HepG2 (cell line): ENCODE results near the gene VWA3B. TPM values are rescaled to one million over a fixed set of nuclear protein-coding genes. Genes with fewer than 3 reads are reported as not detected.

Experiments
- ATAC-seq: fragments of 200-7000 bp; cut with Tn5 transposase; 3 replicates; pipeline ENCODE4 v1.9.1; 2020; ENCODE audit warnings: mild to moderate bottlenecking, moderate library complexity
- BruUV-seq: library from RNA; stranded (reverse); fragments of 400-500 nt; replicated peaks from 2 replicates; lab custom pipeline; 2021; lab: Mats Ljungman, UMichigan
- CTCF ChIA-PET: fragments of 300-600 bp; formaldehyde crosslinking; extraction: SDS; loops from one replicate; lab custom pipeline; 2021; ENCODE audit warnings: low total read pairs, inconsistent platforms, low intra/inter-chr PET ratio; lab: Yijun Ruan, JAX
- POLR2A ChIA-PET: fragments of 350-600 bp; sonication (Branson Sonifier 250); formaldehyde crosslinking; loops from one replicate; lab custom pipeline; 2020; ENCODE audit warnings: antibody characterized with exemption, inconsistent platforms; lab: Yijun Ruan, JAX
- DNase-seq: peaks from one replicate; pipeline ENCODE4 v3.0.0-alpha.2; 2015; ENCODE audit warnings: low spot score
- FAIRE-seq: peaks from 3 replicates; lab custom pipeline; 2011; peaks lifted over from hg19 to GRCh38; lab: Jason Lieb, UNC
- H2AFZ ChIP-seq: one replicate; pipeline ENCODE4 v1.6.1; 2011; ENCODE audit warnings: low read length, inconsistent platforms
- H3K27ac ChIP-seq: fragments of 300-600 bp; 3 replicates; pipeline ENCODE4 v1.8.0; 2011; ENCODE audit warnings: mixed run types, mild to moderate bottlenecking, mixed read lengths, low read length, inconsistent platforms; ENCODE audit not compliant: insufficient read depth; ENCODE audit errors: extremely low read length
- H3K27me3 ChIP-seq, 2 experiments: fragments of 200-600 bp in 1 of 2; 2 replicates in 1 of 2; 3 replicates in 1 of 2; pipeline versions ENCODE4 v1.6.0 to v1.8.0; 2011; ENCODE audit warnings: low read length in 2 of 2, mild to moderate bottlenecking in 2 of 2, moderate library complexity in 2 of 2, inconsistent platforms in 1 of 2; ENCODE audit not compliant: insufficient read depth in 2 of 2, control insufficient read depth in 1 of 2
- H3K36me3 ChIP-seq, 2 experiments: fragments of 200-600 bp in 1 of 2; replicated peaks in 1 of 2; 2 replicates in 1 of 2; 3 replicates in 1 of 2; pipeline versions ENCODE4 v1.5.1 to v1.8.0; 2011; ENCODE audit warnings: low read length in 2 of 2, inconsistent platforms in 1 of 2; ENCODE audit not compliant: insufficient read depth in 2 of 2, control insufficient read depth in 1 of 2
- H3K4me1 ChIP-seq: 2 replicates; pipeline ENCODE4 v1.5.1; 2012; ENCODE audit warnings: low read length, inconsistent platforms; ENCODE audit not compliant: insufficient read depth
- H3K4me2 ChIP-seq: 2 replicates; pipeline ENCODE4 v1.6.0; 2011; ENCODE audit warnings: low read depth, low read length, inconsistent platforms
- H3K4me3 ChIP-seq, 3 experiments: fragments of 200-600 bp in 1 of 3; sonication (generic), shearing (Covaris generic) in 1 of 3; replicated peaks in 1 of 3; 2 replicates each; pipeline ENCODE4 v1.5.1; 2011 to 2016; ENCODE audit warnings: low read length in 3 of 3, inconsistent platforms in 2 of 3, low read depth in 2 of 3, mild to moderate bottlenecking in 2 of 3, control low read depth in 1 of 3, mixed read lengths in 1 of 3; ENCODE audit not compliant: insufficient read depth in 1 of 3
- H3K79me2 ChIP-seq: one replicate; pipeline ENCODE4 v1.6.1; 2011; ENCODE audit warnings: low read length, inconsistent platforms; ENCODE audit not compliant: insufficient read depth
- H3K9ac ChIP-seq: 2 replicates; pipeline ENCODE4 v1.6.0; 2011; ENCODE audit warnings: mild to moderate bottlenecking, low read depth, low read length, inconsistent platforms; ENCODE audit not compliant: insufficient read depth
- H3K9me3 ChIP-seq: 2 replicates; pipeline ENCODE4 v1.5.1; 2012; ENCODE audit warnings: mild to moderate bottlenecking, low read length
- H4K20me1 ChIP-seq: 2 replicates; pipeline ENCODE4 v1.6.0; 2011; ENCODE audit warnings: inconsistent platforms, mild to moderate bottlenecking, low read length, moderate library complexity; ENCODE audit not compliant: insufficient read depth
- CTCF ChIP-seq: sonication (generic); formaldehyde crosslinking; IDR thresholded peaks from 2 replicates; pipeline ENCODE4 v1.5.0; 2020; ENCODE audit warnings: mild to moderate bottlenecking, missing genetic modification reagents, moderate library complexity
- KDM5B ChIP-seq: sonication (generic); formaldehyde crosslinking; IDR thresholded peaks from 2 replicates; pipeline ENCODE4 v1.4.0; 2020; ENCODE audit warnings: missing genetic modification reagents, mild to moderate bottlenecking, borderline replicate concordance
- NR1H2 ChIP-seq: sonication (generic); formaldehyde crosslinking; IDR thresholded peaks from 2 replicates; pipeline ENCODE4 v1.8.1; 2022; ENCODE audit warnings: low read depth, missing genetic modification reagents, borderline replicate concordance
- RERE ChIP-seq: IDR thresholded peaks from 2 replicates; pipeline ENCODE4 v1.6.1; 2016; ENCODE audit warnings: low read depth, missing genetic modification reagents, missing compliant biosample characterization
- SRSF9 ChIP-seq: fragments of 200-400 bp; formaldehyde crosslinking; IDR thresholded peaks from 2 replicates; pipeline ENCODE4 v1.6.1; 2018; ENCODE audit warnings: borderline replicate concordance, mild to moderate bottlenecking, low read depth, low read length; ENCODE audit not compliant: insufficient read depth, poor library complexity, severe bottlenecking
- ZNF280D ChIP-seq: sonication (generic); formaldehyde crosslinking; IDR thresholded peaks from 2 replicates; pipeline ENCODE4 v1.5.1; 2020; ENCODE audit warnings: mild to moderate bottlenecking, missing genetic modification reagents
- ZNF33A ChIP-seq: sonication (generic); formaldehyde crosslinking; IDR thresholded peaks from 2 replicates; pipeline ENCODE4 v1.5.1; 2020; ENCODE audit warnings: missing genetic modification reagents, mild to moderate bottlenecking, moderate library complexity, borderline replicate concordance
- ZNF451 ChIP-seq: sonication (generic); formaldehyde crosslinking; IDR thresholded peaks from 2 replicates; pipeline ENCODE4 v1.5.0; 2020; ENCODE audit warnings: mild to moderate bottlenecking, missing genetic modification reagents
- ZNF484 ChIP-seq: sonication (generic); formaldehyde crosslinking; IDR thresholded peaks from 2 replicates; pipeline ENCODE4 v1.5.1; 2020; ENCODE audit warnings: mild to moderate bottlenecking, low read depth, missing genetic modification reagents, borderline replicate concordance
- ZNF678 ChIP-seq: sonication (generic); formaldehyde crosslinking; IDR thresholded peaks from 2 replicates; pipeline ENCODE4 v1.4.0; 2020; ENCODE audit warnings: mild to moderate bottlenecking, missing genetic modification reagents
- WGBS: methylation state at CpG from one replicate; pipeline ENCODE4 v1.1.6; 2017; ENCODE audit warnings: low lambda C conversion rate; 5-methylcytosine and 5-hydroxymethylcytosine counted together
- in situ Hi-C: cut with HindIII; loops from 2 replicates; pipeline ENCODE4 v1.10.0; 2017; ENCODE audit warnings: low pct_unique_long_range_greater_than_20kb; ENCODE audit not compliant: extremely low pct_ligation_motif_present
- intact Hi-C: fragments of 100-400 bp; cut with micrococcal nuclease; formaldehyde crosslinking; loops from one replicate; pipeline ENCODE4 v1.10.0; 2022; ENCODE audit not compliant: unreplicated experiment
- polyA plus RNA-seq, 8 experiments: library from polyadenylated mRNA; depleted of rRNA in 3 of 8; stranded (reverse) in 7 of 8; unstranded in 1 of 8; fragments of >200 nt; fragmentation: Illumina TruSeq in 4 of 8; extraction: Trizol in 4 of 8; gene quantifications; 2 replicates each; pipeline versions ENCODE4 v1.2.1 to v1.2.3, GENCODE V29; 2011 to 2016; ENCODE audit warnings: low read depth in 4 of 8, missing spikeins in 1 of 8, mixed read lengths in 1 of 8; ENCODE audit not compliant: insufficient read depth in 1 of 8
- total RNA-seq, 5 experiments: library from RNA; depleted of rRNA; stranded (reverse); fragments of >200 nt; fragmentation: Illumina TruSeq; extraction: Trizol; gene quantifications; 2 replicates each; pipeline ENCODE4 v1.2.3, GENCODE V29; 2016; ENCODE audit warnings: low read depth in 1 of 5

The VWA3B gene
- total and polyA plus RNA-seq, 2 of the 13 experiments (the other 11 are each of a cell fraction or from before 2014, with no cell fraction given), result not detected

GRCh38 chr2:98167916-98168315 lies 80.9 kb downstream of the VWA3B start:
- no peak overlapping the region for H3K4me3 ChIP-seq
- ATAC-seq, result no peak

More at GRCh38 chr2:98167916-98168315, 80.9 kb downstream of the VWA3B start:
- no peaks in the 10 kb centered on the region for H3K9me3 ChIP-seq
- no peaks in the 10 kb centered on the region for H3K36me3 ChIP-seq
- no peak for TF ChIP-seq CTCF
- TF ChIP-seq ZNF678 (CRISPR knock-in tag), result no peak
- no peak for TF ChIP-seq KDM5B (CRISPR knock-in tag)
- no peak for TF ChIP-seq NR1H2
- TF ChIP-seq ZNF33A (CRISPR knock-in tag), result no peak
- no peak for TF ChIP-seq ZNF484 (CRISPR knock-in tag)
- no peak for TF ChIP-seq ZNF280D (CRISPR knock-in tag)
- TF ChIP-seq ZNF451 (CRISPR knock-in tag), result no peak
- no peak for TF ChIP-seq RERE
- TF ChIP-seq SRSF9, result no peak
- 19% methylated on average over 2 of the region's 2 CpGs for WGBS
- H2AFZ ChIP-seq, result no peak overlapping the region
- FAIRE-seq (no peak), DNase-seq (no peak)
- H3K4me1 ChIP-seq, result no peaks in the 10 kb centered on the region
- no peaks in the 10 kb centered on the region for H4K20me1 ChIP-seq
- H3K4me2 ChIP-seq, result no peak overlapping the region
- peaks cover 5 to 34% of the 10 kb centered on the region in 2 experiments; a peak in 4 of 5 replicates for H3K27me3 ChIP-seq
- H3K79me2 ChIP-seq, result no peaks in the 10 kb centered on the region
- no peak overlapping the region for H3K9ac ChIP-seq
- ChIA-PET POLR2A (no interaction called here), CTCF (no interaction called here)
- H3K27ac ChIP-seq, result no peak overlapping the region
- intact Hi-C loops, result no loop called here
- in situ Hi-C loops, result no loop called here
- no TSS peak for BruUV-seq
